ENCODE measurements around the gene TAS2R46.
"Not testable (repeated sequence)": the region's sequence is repeated elsewhere in the genome, so short reads cannot be mapped to it uniquely, and the experiment has no call there.

Gene TAS2R46

DNA sequence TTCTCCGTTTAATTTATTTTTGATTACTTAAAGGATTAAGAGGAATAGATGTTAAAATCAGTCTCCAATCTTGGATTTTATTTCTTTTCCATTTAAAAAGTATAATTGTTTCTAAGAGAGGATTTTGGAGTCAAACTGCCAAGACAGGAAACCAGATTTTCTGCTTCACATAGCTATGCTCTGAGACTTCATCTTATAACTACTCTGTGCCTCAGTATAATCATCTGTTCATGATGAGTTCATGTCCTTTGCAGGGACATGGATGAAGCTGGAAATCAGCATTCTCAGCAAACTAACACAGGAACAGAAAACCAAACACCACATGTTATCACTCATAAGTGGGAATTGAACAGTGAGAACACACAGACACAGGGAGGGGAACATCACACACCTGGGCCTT lies 21.9 kb downstream of the TAS2R46 start:
- no peak for TF ChIP-seq CTCF (IDR thresholded peaks at IDR 0.05; ENCODE audit: low read depth, low read length, missing control alignments)
- H3K4me3 ChIP-seq (ENCODE audit: low read depth, low read length), result no peak overlapping the region
- DNase-seq (ENCODE audit: low read depth), result no peak
- in situ Hi-C loops (cut with HindIII; ENCODE audit: low sequenced_read_pairs), result no loop called here

DNA sequence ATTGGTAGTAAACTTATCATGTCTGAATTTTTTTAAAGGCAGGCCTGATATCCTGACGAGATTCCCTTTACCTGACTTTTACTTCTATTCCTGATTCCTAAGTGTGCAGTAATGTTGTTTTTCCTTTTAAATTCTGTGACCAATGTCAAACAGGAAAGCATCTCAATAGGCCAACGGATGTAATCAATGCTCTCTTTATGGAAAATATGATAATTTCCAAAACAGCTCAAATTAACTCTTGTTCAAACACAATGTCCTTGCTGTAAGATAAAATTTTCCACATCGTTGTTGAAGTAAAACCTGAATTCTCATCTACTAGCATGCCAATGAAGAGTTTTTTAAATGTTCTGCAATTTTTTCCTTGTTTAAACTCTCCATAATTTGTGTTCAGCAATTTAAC lies 22.9 kb downstream of the TAS2R46 start:
- in situ Hi-C loops (cut with HindIII; ENCODE audit: low sequenced_read_pairs), result no loop called here
- H3K4me3 ChIP-seq (ENCODE audit: low read depth, low read length), result no peak overlapping the region
- TF ChIP-seq CTCF (IDR thresholded peaks at IDR 0.05; ENCODE audit: low read depth, low read length, missing control alignments), result no peak
- no peak for DNase-seq (ENCODE audit: low read depth)

DNA sequence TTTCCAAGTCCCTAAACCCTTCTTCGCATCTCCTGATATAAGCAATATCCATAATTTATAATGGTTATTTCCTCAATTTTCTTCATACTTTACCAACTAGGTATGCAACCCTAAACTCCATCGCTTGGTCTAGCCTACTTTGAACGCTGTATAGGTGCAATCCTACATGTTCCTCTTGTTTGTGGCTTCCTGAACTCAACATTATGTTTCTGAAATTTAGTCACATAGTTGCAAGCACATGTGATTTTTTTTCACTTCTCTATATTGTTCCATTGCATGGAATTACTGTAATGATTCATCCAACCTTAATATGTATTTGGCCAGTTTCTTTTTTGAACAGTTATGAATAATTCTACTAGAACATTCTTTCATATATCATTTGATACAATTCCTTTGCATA lies 28.1 kb downstream of the TAS2R46 start:
- H3K4me3 ChIP-seq (ENCODE audit: low read depth, low read length); in situ Hi-C loops (cut with HindIII; ENCODE audit: low sequenced_read_pairs); DNase-seq (ENCODE audit: low read depth): not testable (repeated sequence)

DNA sequence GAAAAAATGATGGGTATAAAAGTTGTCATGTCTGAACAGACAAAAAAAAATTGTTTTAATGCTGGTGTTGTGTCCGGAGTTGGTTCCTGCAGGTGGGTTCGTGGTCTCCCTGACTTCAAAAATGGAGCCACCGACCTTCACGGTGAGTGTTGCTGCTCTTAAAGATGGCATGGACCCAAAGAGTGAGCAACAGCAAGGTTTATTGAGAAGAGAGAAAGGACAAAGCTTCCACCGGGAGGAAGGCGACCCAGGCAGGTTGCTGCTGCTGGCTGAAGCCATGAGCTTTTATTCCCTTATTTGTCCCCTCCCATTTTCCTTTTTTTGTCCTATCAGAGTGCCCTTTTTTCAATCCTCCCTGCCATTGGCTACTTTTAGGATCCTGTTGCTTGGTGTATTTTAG lies 30.8 kb downstream of the TAS2R46 start, which contains the start of gene TAS2R31:
TAS2R31 (minus strand) TSS at position 101 of the 400 bp plus-strand sequence; CDS start at position 29, 72 bp downstream.
- no peak for TF ChIP-seq CTCF (IDR thresholded peaks at IDR 0.05; ENCODE audit: low read depth, low read length, missing control alignments)
- H3K4me3 ChIP-seq (ENCODE audit: low read depth, low read length), result no peak within 1 kb of the TSS
- no peak for DNase-seq (ENCODE audit: low read depth)
- in situ Hi-C loops (cut with HindIII; ENCODE audit: low sequenced_read_pairs), result no loop called here

- DNase-seq (ENCODE audit: low read depth), result no peak
- in situ Hi-C loops (cut with HindIII; ENCODE audit: low sequenced_read_pairs), result no loop called here
- peak; percentile 7 for TF ChIP-seq CTCF (IDR thresholded peaks at IDR 0.05; ENCODE audit: low read depth, low read length, missing control alignments)
- no peak overlapping the region for H3K4me3 ChIP-seq (ENCODE audit: low read depth, low read length)
Observed at GRCh38 chr12:11026118-11026517, 36.0 kb downstream of the TAS2R46 start.

GRCh38 chr12:11023387-11023786 lies 38.7 kb downstream of the TAS2R46 start:
- in situ Hi-C loops (cut with HindIII; ENCODE audit: low sequenced_read_pairs), result no loop called here
- H3K4me3 ChIP-seq (ENCODE audit: low read depth, low read length), result no peak overlapping the region
- no peak for DNase-seq (ENCODE audit: low read depth)
- TF ChIP-seq CTCF (IDR thresholded peaks at IDR 0.05; ENCODE audit: low read depth, low read length, missing control alignments), result no peak

DNA sequence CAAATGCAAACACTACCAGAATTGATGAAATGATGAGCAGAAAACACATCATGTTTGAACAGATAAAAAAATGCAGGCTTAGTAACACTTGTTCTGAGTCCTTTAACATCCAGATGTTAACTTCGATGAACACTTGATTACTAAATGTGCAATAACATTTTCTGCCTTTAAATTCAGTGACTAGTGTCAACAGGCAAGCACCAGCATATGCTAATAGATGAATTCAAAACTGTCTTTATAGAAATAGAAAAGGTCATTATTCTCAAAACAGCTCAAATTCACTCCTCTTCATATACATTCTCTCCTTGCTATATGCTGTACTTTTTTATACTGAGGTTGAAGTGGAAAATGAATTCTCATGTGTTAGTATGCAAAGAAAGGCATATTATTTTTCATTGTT lies 39.6 kb downstream of the TAS2R46 start, which contains the start of gene TAS2R19:
TAS2R19 (minus strand) TSS at position 101 of the 400 bp plus-strand sequence; CDS start at position 52, 49 bp downstream.
- H3K4me3 ChIP-seq (ENCODE audit: low read depth, low read length), result no peak within 1 kb of the TSS
- in situ Hi-C loops (cut with HindIII; ENCODE audit: low sequenced_read_pairs), result no loop called here
- no peak for TF ChIP-seq CTCF (IDR thresholded peaks at IDR 0.05; ENCODE audit: low read depth, low read length, missing control alignments)
- no peak for DNase-seq (ENCODE audit: low read depth)

Measured in astrocyte of the cerebellum (primary cell).